Caco-2 (cell line): ENCODE data around the gene SHISA8. TPM values are rescaled to one million over a fixed set of nuclear protein-coding genes. Genes with fewer than 3 reads are reported as not detected.

Experiments
- BruUV-seq: library from RNA; stranded (reverse); fragments of 400-500 nt; replicated peaks from 2 replicates; lab custom pipeline; 2021; lab: Mats Ljungman, UMichigan
- CTCF ChIA-PET: fragments of 300-600 bp; sonication (Branson Sonifier 250); formaldehyde crosslinking; loops from one replicate; lab custom pipeline; 2022; ENCODE audit warnings: antibody characterized with exemption; lab: Charles Lee
- POLR2A ChIA-PET: fragments of 300-600 bp; sonication (Branson Sonifier 250); formaldehyde crosslinking; loops from one replicate; lab custom pipeline; 2022; ENCODE audit warnings: antibody characterized with exemption; lab: Charles Lee
- DNase-seq, 2 experiments: peaks; one replicate each; pipeline versions ENCODE4 v3.0.0 to v3.0.0-alpha.2; 2020 to 2022
- H3K27me3 ChIP-seq: replicated peaks from 2 replicates; pipeline ENCODE4 v1.6.0; 2011; ENCODE audit warnings: low read length; ENCODE audit not compliant: control insufficient read depth, insufficient read depth
- H3K36me3 ChIP-seq: 2 replicates; pipeline ENCODE4 v1.5.1; 2011; ENCODE audit warnings: low read length; ENCODE audit not compliant: control insufficient read depth, insufficient read depth
- H3K4me1 ChIP-seq: fragments of 250-450 bp; sonication (Bioruptor Pico); 2 replicates; pipeline ENCODE4 v1.5.1; 2020; ENCODE audit warnings: mild to moderate bottlenecking
- H3K4me3 ChIP-seq: 2 replicates; pipeline ENCODE4 v1.5.1; 2011; ENCODE audit warnings: low read depth, mild to moderate bottlenecking, control low read depth, low read length
- H3K9me3 ChIP-seq: fragments of 250-450 bp; sonication (Bioruptor Pico); 2 replicates; pipeline ENCODE4 v1.5.1; 2020; ENCODE audit warnings: mild to moderate bottlenecking, moderate library complexity
- H3K27ac Mint-ChIP-seq: one replicate; pipeline ENCODE4 v1.8.0; 2022; ENCODE audit warnings: mixed read lengths; ENCODE audit not compliant: unreplicated experiment
- H3K27me3 Mint-ChIP-seq: one replicate; pipeline ENCODE4 v1.8.0; 2022; ENCODE audit warnings: mixed read lengths; ENCODE audit not compliant: insufficient read depth, unreplicated experiment
- H3K36me3 Mint-ChIP-seq: one replicate; pipeline ENCODE4 v1.8.0; 2022; ENCODE audit warnings: mild to moderate bottlenecking, mixed read lengths; ENCODE audit not compliant: insufficient read depth, unreplicated experiment
- H3K4me1 Mint-ChIP-seq: one replicate; pipeline ENCODE4 v1.8.0; 2022; ENCODE audit warnings: low read depth, mixed read lengths; ENCODE audit not compliant: unreplicated experiment
- H3K4me3 Mint-ChIP-seq: one replicate; pipeline ENCODE4 v1.8.0; 2022; ENCODE audit warnings: mild to moderate bottlenecking, moderate library complexity, mixed read lengths; ENCODE audit not compliant: unreplicated experiment
- H3K9me3 Mint-ChIP-seq: one replicate; pipeline ENCODE4 v1.8.0; 2022; ENCODE audit warnings: mixed read lengths; ENCODE audit not compliant: unreplicated experiment
- intact Hi-C: fragments of 100-400 bp; cut with micrococcal nuclease; formaldehyde crosslinking; loops from one replicate; pipeline ENCODE4 v1.10.0; 2022; ENCODE audit not compliant: unreplicated experiment
- total RNA-seq: library from RNA; stranded (reverse); gene quantifications from 2 replicates; pipeline ENCODE4 v1.2.3, GENCODE V29; 2022
- TF ChIP-seq, protein P1 (sequence below), 2 experiments: fragments of 200-600 bp in 1 of 2; IDR thresholded peaks; 1 replicate in 1 of 2; 2 replicates in 1 of 2; pipeline versions ENCODE4 v1.5.1 to v1.8.0; 2011 to 2022; ENCODE audit warnings: antibody characterized with exemption in 1 of 2, control low read depth in 1 of 2, inconsistent platforms in 1 of 2, low read depth in 1 of 2, low read length in 1 of 2, mild to moderate bottlenecking in 1 of 2, moderate library complexity in 1 of 2; ENCODE audit not compliant: insufficient read depth in 1 of 2, severe bottlenecking in 1 of 2, unreplicated experiment in 1 of 2

Gene SHISA8
- total RNA-seq, 1 experiment from 2014 or later, result 1.4 TPM

DNA sequence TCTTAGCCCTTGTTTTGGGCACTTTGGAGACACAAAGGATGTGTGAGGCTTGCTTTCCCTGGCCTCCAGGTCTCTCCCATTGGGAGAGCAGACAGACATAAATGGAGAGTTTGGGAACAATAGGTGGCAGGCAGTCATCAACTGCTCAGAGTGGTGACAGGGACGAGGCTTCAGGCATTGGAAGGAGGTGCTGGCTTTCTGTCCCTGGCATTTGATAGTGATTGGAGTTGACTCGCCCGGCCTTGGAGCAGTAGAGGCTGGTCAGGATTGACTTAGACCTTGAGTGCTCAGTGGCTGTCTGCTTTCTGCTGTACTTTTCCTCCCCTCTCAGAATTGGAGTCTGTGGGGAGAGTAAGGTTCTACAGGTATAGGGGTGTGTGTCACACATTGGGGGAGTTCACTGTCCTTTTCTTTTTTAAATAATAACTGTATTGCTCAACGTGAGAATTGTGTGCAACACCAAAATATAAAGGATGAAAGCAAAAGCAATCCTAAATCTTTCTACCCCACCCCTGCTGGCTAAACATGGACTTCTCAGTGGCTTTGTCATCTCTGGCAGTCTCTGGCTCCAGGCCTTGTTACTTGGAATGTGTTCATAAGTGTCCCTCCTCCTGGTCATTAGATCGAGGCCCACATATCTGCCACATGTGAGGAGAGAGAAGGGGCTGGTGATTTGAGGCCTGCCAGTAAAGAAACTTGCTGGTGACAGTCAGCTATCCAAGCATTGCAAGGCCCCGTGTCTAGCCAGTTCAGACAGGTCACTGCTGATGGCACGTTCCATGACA is 21.1 kb downstream of the SHISA8 start:
- Histone ChIP-seq H3K27me3 (no peaks in the 10 kb centered on the region), H3K4me3 (no peak overlapping the region), H3K4me1 (no peaks in the 10 kb centered on the region), H3K36me3 (peaks cover 5% of the 10 kb centered on the region), H3K9me3 (no peaks in the 10 kb centered on the region)
- peaks cover 94% of the 10 kb centered on the region for H3K36me3 Mint-ChIP-seq
- H3K4me1 Mint-ChIP-seq, result no peaks in the 10 kb centered on the region
- DNase-seq, result no peak
- H3K27me3 Mint-ChIP-seq, result no peaks in the 10 kb centered on the region
- H3K9me3 Mint-ChIP-seq, result no peaks in the 10 kb centered on the region
- TF ChIP-seq, protein P1, sequence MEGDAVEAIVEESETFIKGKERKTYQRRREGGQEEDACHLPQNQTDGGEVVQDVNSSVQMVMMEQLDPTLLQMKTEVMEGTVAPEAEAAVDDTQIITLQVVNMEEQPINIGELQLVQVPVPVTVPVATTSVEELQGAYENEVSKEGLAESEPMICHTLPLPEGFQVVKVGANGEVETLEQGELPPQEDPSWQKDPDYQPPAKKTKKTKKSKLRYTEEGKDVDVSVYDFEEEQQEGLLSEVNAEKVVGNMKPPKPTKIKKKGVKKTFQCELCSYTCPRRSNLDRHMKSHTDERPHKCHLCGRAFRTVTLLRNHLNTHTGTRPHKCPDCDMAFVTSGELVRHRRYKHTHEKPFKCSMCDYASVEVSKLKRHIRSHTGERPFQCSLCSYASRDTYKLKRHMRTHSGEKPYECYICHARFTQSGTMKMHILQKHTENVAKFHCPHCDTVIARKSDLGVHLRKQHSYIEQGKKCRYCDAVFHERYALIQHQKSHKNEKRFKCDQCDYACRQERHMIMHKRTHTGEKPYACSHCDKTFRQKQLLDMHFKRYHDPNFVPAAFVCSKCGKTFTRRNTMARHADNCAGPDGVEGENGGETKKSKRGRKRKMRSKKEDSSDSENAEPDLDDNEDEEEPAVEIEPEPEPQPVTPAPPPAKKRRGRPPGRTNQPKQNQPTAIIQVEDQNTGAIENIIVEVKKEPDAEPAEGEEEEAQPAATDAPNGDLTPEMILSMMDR (IDR thresholded peaks at IDR 0.05; ENCODE audit: insufficient read depth in 1 of 2, low read depth in 1 of 2, low read length in 1 of 2, severe bottlenecking in 1 of 2, unreplicated experiment in 1 of 2), result no peak
- H3K27ac Mint-ChIP-seq, result no peak overlapping the region
- CTCF ChIA-PET, result no interaction called here
- intact Hi-C loops, result no loop called here
- BruUV-seq, result no TSS peak
- POLR2A ChIA-PET, result no interaction called here
- no peak overlapping the region for H3K4me3 Mint-ChIP-seq

DNA sequence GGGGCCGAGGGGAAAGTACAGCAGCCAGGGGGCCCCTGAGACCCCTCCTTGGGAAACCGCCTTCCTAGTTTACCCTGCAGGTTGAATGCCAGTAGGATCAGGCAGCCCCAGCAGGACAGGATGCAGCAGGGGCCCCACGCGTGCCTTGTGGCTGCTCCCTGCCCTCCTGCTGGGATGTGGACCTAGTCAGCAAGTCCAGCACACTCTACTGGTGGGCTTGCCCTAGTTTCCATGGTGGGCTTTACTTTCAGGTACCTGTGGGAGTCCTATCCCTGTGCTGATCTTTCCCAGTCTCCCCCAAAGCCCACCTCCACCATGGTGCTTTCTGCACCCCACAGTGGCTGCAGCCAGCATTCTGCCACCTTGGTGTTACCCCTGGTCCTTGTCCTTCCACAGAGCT is 22.2 kb downstream of the SHISA8 start:
- Mint-ChIP-seq H3K4me3 (no peak overlapping the region), H3K9me3 (no peaks in the 10 kb centered on the region), H3K36me3 (peaks cover 92% of the 10 kb centered on the region), H3K27ac (no peak overlapping the region), H3K4me1 (no peaks in the 10 kb centered on the region), H3K27me3 (no peaks in the 10 kb centered on the region)
- CTCF ChIA-PET, result no interaction called here
- intact Hi-C loops, result no loop called here
- H3K9me3 ChIP-seq, result no peaks in the 10 kb centered on the region
- no peak overlapping the region for H3K4me3 ChIP-seq
- H3K36me3 ChIP-seq, result peaks cover 5% of the 10 kb centered on the region
- TF ChIP-seq, protein P1 (IDR thresholded peaks at IDR 0.05; ENCODE audit: insufficient read depth in 1 of 2, low read depth in 1 of 2, low read length in 1 of 2, severe bottlenecking in 1 of 2, unreplicated experiment in 1 of 2), result no peak
- no peak for DNase-seq
- POLR2A ChIA-PET, result no interaction called here
- H3K27me3 ChIP-seq, result no peaks in the 10 kb centered on the region
- H3K4me1 ChIP-seq, result no peaks in the 10 kb centered on the region
- BruUV-seq, result no TSS peak

DNA sequence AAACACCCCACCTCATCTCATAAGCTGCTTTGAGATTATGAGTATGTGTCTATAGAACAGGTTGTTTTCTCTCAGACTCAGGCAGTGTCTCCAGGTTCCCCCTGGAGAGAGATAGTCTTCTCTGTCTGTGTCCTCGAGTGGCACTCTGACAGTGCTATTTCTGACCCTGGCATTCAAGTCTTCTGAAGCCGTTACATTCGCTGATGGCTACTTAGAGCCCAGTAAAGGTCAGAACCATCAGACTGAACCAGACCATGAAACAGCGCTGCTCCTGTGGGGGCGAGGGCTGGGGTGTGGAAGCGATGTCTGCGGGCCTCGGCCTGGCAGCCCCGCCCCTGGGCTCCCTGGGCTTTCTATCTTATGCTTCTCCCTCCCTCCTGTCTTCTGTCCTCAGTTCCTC is 23.5 kb downstream of the SHISA8 start:
- no peaks in the 10 kb centered on the region for H3K27me3 Mint-ChIP-seq
- Histone ChIP-seq H3K4me3 (no peak overlapping the region), H3K36me3 (peaks cover 5% of the 10 kb centered on the region), H3K27me3 (no peaks in the 10 kb centered on the region), H3K9me3 (no peaks in the 10 kb centered on the region), H3K4me1 (peaks cover 4% of the 10 kb centered on the region; the same call in 1 of the 2 replicates)
- peaks cover 92% of the 10 kb centered on the region for H3K36me3 Mint-ChIP-seq
- H3K27ac Mint-ChIP-seq, result no peak overlapping the region
- CTCF ChIA-PET, result no interaction called here
- intact Hi-C loops, result no loop called here
- H3K4me1 Mint-ChIP-seq, result no peaks in the 10 kb centered on the region
- no peaks in the 10 kb centered on the region for H3K9me3 Mint-ChIP-seq
- TF ChIP-seq, protein P1 (IDR thresholded peaks at IDR 0.05; ENCODE audit: insufficient read depth in 1 of 2, low read depth in 1 of 2, low read length in 1 of 2, severe bottlenecking in 1 of 2, unreplicated experiment in 1 of 2), result no peak
- no TSS peak for BruUV-seq
- POLR2A ChIA-PET, result no interaction called here
- no peak for DNase-seq
- H3K4me3 Mint-ChIP-seq, result no peak overlapping the region
